Mesendoderm (in vitro differentiated cells): ENCODE data around the gene CNNM1.

Experiments used
- DNase-seq: peaks from one replicate; pipeline ENCODE4 v3.0.0; 2013
- H2AK5ac ChIP-seq: 2 replicates; pipeline ENCODE4 v1.6.1; 2013; ENCODE audit warnings: low read length, inconsistent platforms
- H2BK120ac ChIP-seq: 2 replicates; pipeline ENCODE4 v1.6.1; 2013; ENCODE audit warnings: low read depth, mild to moderate bottlenecking, low read length, moderate library complexity, mixed read lengths
- H2BK15ac ChIP-seq: replicated peaks from 2 replicates; pipeline ENCODE4 v1.6.1; 2013; ENCODE audit warnings: low read depth, mild to moderate bottlenecking, moderate library complexity
- H2BK5ac ChIP-seq: 2 replicates; pipeline ENCODE4 v1.6.1; 2013; ENCODE audit warnings: low read length, inconsistent platforms
- H3K18ac ChIP-seq: 2 replicates; pipeline ENCODE4 v1.6.1; 2013; ENCODE audit warnings: mild to moderate bottlenecking, low read length, mixed read lengths
- H3K23ac ChIP-seq: one replicate; pipeline ENCODE4 v1.6.1; 2013; ENCODE audit warnings: low read length
- H3K27ac ChIP-seq: 2 replicates; pipeline ENCODE4 v1.5.1; 2013; ENCODE audit warnings: low read depth, mild to moderate bottlenecking, inconsistent platforms, low read length, moderate library complexity
- H3K27me3 ChIP-seq: 2 replicates; pipeline ENCODE4 v1.6.1; 2013; ENCODE audit warnings: low read length, control low read depth, mild to moderate bottlenecking, inconsistent platforms; ENCODE audit not compliant: insufficient read depth, poor library complexity
- H3K36me3 ChIP-seq: 2 replicates; pipeline ENCODE4 v1.6.1; 2013; ENCODE audit warnings: low read length, inconsistent platforms; ENCODE audit not compliant: control insufficient read depth, insufficient read depth
- H3K4ac ChIP-seq: one replicate; pipeline ENCODE4 v1.6.1; 2013; ENCODE audit warnings: low read depth, mild to moderate bottlenecking, low read length, moderate library complexity
- H3K4me1 ChIP-seq: 2 replicates; pipeline ENCODE4 v1.6.1; 2013; ENCODE audit warnings: low read depth, low read length, inconsistent platforms; ENCODE audit not compliant: control insufficient read depth
- H3K4me2 ChIP-seq: 2 replicates; pipeline ENCODE4 v1.6.1; 2013; ENCODE audit warnings: low read length
- H3K4me3 ChIP-seq: 2 replicates; pipeline ENCODE4 v1.5.1; 2013; ENCODE audit warnings: mild to moderate bottlenecking, low read length
- H3K56ac ChIP-seq: one replicate; pipeline ENCODE4 v1.6.1; 2013; ENCODE audit warnings: low read length
- H3K79me1 ChIP-seq: 2 replicates; pipeline ENCODE4 v1.6.1; 2013; ENCODE audit warnings: low read length, inconsistent platforms
- H3K79me2 ChIP-seq: 2 replicates; pipeline ENCODE4 v1.6.1; 2013; ENCODE audit warnings: mild to moderate bottlenecking, low read length; ENCODE audit not compliant: control insufficient read depth, insufficient read depth
- H3K9ac ChIP-seq: 2 replicates; pipeline ENCODE4 v1.6.1; 2013; ENCODE audit warnings: low read length, inconsistent platforms
- H4K5ac ChIP-seq: one replicate; pipeline ENCODE4 v1.6.1; 2013; ENCODE audit warnings: low read length
- H4K8ac ChIP-seq: one replicate; pipeline ENCODE4 v1.6.1; 2013; ENCODE audit warnings: low read depth, mild to moderate bottlenecking, control low read depth, low read length, moderate library complexity
- WGBS: extraction: QIAGEN DNeasy Blood & Tissue Kit; methylation state at CpG from one replicate; pipeline ENCODE4 v1.1.7; 2013; ENCODE audit warnings: low lambda C conversion rate, missing lambda C conversion rate; ENCODE audit not compliant: insufficient coverage; ENCODE audit errors: extremely low coverage; 5-methylcytosine and 5-hydroxymethylcytosine counted together

The CNNM1 gene

GRCh38 chr10:99429517-99430095 is 100.5 kb downstream of the CNNM1 start:
- Histone ChIP-seq H3K56ac (peak overlapping the region; percentile 79), H3K9ac (peak overlapping the region; percentile 75), H3K79me2 (peaks cover 14% of the 10 kb centered on the region), H2BK15ac (no peak overlapping the region), H4K5ac (no peak overlapping the region), H2BK120ac (no peak overlapping the region), H3K27ac (no peak overlapping the region), H3K4me3 (peak overlapping the region; percentile 85), H2BK5ac (no peak overlapping the region), H3K27me3 (no peaks in the 10 kb centered on the region), H2AK5ac (no peak overlapping the region), H3K23ac (no peak overlapping the region), H3K79me1 (peaks cover 12% of the 10 kb centered on the region), H4K8ac (no peak overlapping the region), H3K36me3 (no peaks in the 10 kb centered on the region), H3K4me1 (peaks cover 4% of the 10 kb centered on the region), H3K4me2 (peak overlapping the region; percentile 81), H3K18ac (no peak overlapping the region), H3K4ac (no peak overlapping the region)
- no CpG with 5 or more reads among the region's 6 CpGs for WGBS
- DNase-seq, result peak; percentile 28

GRCh38 chr10:99430116-99430450 is 100.9 kb downstream of the CNNM1 start:
- no peak overlapping the region for H3K4ac ChIP-seq
- peak overlapping the region; percentile 79 for H3K56ac ChIP-seq
- H2AK5ac ChIP-seq, result no peak overlapping the region
- peaks cover 4% of the 10 kb centered on the region for H3K4me1 ChIP-seq
- peak overlapping the region; percentile 85 for H3K4me3 ChIP-seq
- no peak overlapping the region for H2BK120ac ChIP-seq
- peak overlapping the region; percentile 81 for H3K4me2 ChIP-seq
- no peak overlapping the region for H2BK5ac ChIP-seq
- H3K79me1 ChIP-seq, result peaks cover 10% of the 10 kb centered on the region
- H3K18ac ChIP-seq, result no peak overlapping the region
- no peak overlapping the region for H3K23ac ChIP-seq
- no peaks in the 10 kb centered on the region for H3K36me3 ChIP-seq
- H4K5ac ChIP-seq, result no peak overlapping the region
- peak overlapping the region; percentile 75 for H3K9ac ChIP-seq
- H4K8ac ChIP-seq, result no peak overlapping the region
- no peak for DNase-seq
- H2BK15ac ChIP-seq, result no peak overlapping the region
- H3K27me3 ChIP-seq, result no peaks in the 10 kb centered on the region
- WGBS, result no CpG with 5 or more reads among the region's 14 CpGs
- H3K79me2 ChIP-seq, result peaks cover 14% of the 10 kb centered on the region
- H3K27ac ChIP-seq, result no peak overlapping the region

- peak; percentile 100 for DNase-seq
- peaks cover 4% of the 10 kb centered on the region for H3K4me1 ChIP-seq
- H4K5ac ChIP-seq, result no peak within 1 kb of the TSS
- H3K27me3 ChIP-seq, result no peaks in the 10 kb centered on the region
- no peak within 1 kb of the TSS for H2BK5ac ChIP-seq
- H3K79me2 ChIP-seq, result peaks cover 14% of the 10 kb centered on the region
- H3K36me3 ChIP-seq, result no peaks in the 10 kb centered on the region
- no peak within 1 kb of the TSS for H3K4ac ChIP-seq
- H2BK120ac ChIP-seq, result no peak within 1 kb of the TSS
- peak within 1 kb of the TSS; percentile 81 for H3K4me2 ChIP-seq
- peaks cover 10% of the 10 kb centered on the region for H3K79me1 ChIP-seq
- H3K18ac ChIP-seq, result peak within 1 kb of the TSS; percentile 22
- H2BK15ac ChIP-seq, result no peak within 1 kb of the TSS
- no CpG with 5 or more reads among the region's 59 CpGs for WGBS
- H2AK5ac ChIP-seq, result no peak within 1 kb of the TSS
- H3K27ac ChIP-seq, result peak within 1 kb of the TSS; percentile 43
- H3K9ac ChIP-seq, result peak within 1 kb of the TSS; percentile 75
- peak within 1 kb of the TSS; percentile 85 for H3K4me3 ChIP-seq
- peak within 1 kb of the TSS; percentile 87 for H3K56ac ChIP-seq
- no peak within 1 kb of the TSS for H4K8ac ChIP-seq
- no peak within 1 kb of the TSS for H3K23ac ChIP-seq
These were observed 101.5 kb downstream of the CNNM1 start, which contains the start of gene GOT1 for GRCh38 chr10:99430451-99431189. Gene GOT1, minus strand, starts transcription at chr10:99430624. Its CDS starts 59 bp downstream, at chr10:99430565.

- Histone ChIP-seq H3K9ac (peak overlapping the region; percentile 73), H3K36me3 (no peaks in the 10 kb centered on the region), H2AK5ac (no peak overlapping the region), H4K5ac (no peak overlapping the region), H3K4me3 (peak overlapping the region; percentile 80), H3K27me3 (no peaks in the 10 kb centered on the region), H3K27ac (peak overlapping the region; percentile 43), H3K56ac (peak overlapping the region; percentile 87), H2BK120ac (no peak overlapping the region), H3K23ac (no peak overlapping the region), H4K8ac (no peak overlapping the region), H3K4me2 (peak overlapping the region; percentile 61), H2BK5ac (no peak overlapping the region), H3K79me1 (peaks cover 10% of the 10 kb centered on the region), H3K4me1 (peaks cover 4% of the 10 kb centered on the region), H3K79me2 (peaks cover 14% of the 10 kb centered on the region), H3K4ac (no peak overlapping the region), H2BK15ac (no peak overlapping the region), H3K18ac (peak overlapping the region; percentile 22)
- WGBS, result no CpG with 5 or more reads among the region's 20 CpGs
- peak; percentile 64 for DNase-seq
These were observed 102.1 kb downstream of the CNNM1 start for GRCh38 chr10:99431190-99431760.

- DNase-seq, result no peak
- no peak overlapping the region for H4K8ac ChIP-seq
- no peak overlapping the region for H3K56ac ChIP-seq
- H3K9ac ChIP-seq, result no peak overlapping the region
- no peak overlapping the region for H3K4me3 ChIP-seq
- no peak overlapping the region for H3K4me2 ChIP-seq
- H3K23ac ChIP-seq, result no peak overlapping the region
- WGBS, result no CpG with 5 or more reads among the region's 4 CpGs
- no peak overlapping the region for H4K5ac ChIP-seq
- H3K4ac ChIP-seq, result no peak overlapping the region
- no peak overlapping the region for H2AK5ac ChIP-seq
- H2BK120ac ChIP-seq, result no peak overlapping the region
- no peaks in the 10 kb centered on the region for H3K27me3 ChIP-seq
- no peak overlapping the region for H2BK5ac ChIP-seq
- peaks cover 10% of the 10 kb centered on the region for H3K79me1 ChIP-seq
- H3K4me1 ChIP-seq, result peaks cover 4% of the 10 kb centered on the region
- peaks cover 14% of the 10 kb centered on the region for H3K79me2 ChIP-seq
- no peak overlapping the region for H2BK15ac ChIP-seq
- no peaks in the 10 kb centered on the region for H3K36me3 ChIP-seq
- no peak overlapping the region for H3K27ac ChIP-seq
- no peak overlapping the region for H3K18ac ChIP-seq
These were observed 102.9 kb downstream of the CNNM1 start for GRCh38 chr10:99432047-99432446.
